ENCODE data around the gene CRLF1.

DNA sequence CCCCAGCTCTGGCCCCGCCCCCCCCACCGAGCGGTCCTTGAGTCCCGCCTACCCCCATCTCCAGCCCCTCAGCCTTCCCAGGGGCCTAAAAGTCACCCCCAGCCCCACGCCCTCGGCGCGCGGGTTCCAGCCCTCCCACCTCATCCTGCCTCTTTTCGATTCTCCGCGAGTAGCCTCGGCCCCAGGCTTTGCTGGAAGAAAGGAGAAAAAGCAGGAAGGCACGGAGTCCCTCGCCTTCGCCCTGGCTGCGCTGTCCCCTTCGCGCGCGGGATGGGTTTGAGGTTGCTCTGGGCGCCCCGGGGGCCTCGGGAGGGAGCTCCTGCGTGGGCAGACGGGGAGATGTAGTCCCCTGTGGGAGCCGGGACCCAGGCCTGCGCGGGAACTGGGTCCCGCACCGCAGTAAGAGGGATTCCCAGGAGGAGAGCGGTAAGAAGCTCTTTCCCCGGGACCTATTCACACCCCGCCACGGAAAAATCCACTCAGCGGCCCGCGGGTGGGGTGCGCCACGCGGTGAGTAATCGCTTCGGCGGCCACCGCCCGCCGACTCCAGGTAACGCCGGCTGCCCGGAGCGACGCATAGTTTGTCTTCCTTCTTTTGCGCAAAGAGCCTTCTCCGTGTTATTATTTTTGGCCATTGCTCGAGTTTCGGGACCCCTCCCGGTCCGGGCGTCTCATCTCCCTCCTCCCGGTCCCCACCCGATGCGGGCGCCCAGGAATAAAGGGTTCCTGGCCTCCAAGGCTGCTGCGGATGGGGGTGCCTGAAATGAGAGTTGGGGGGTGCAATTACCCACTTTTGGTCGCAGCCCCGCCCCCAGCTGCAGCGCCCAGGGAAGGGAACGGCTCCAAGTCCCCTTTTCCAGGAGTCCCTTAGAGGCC lies 865 bp upstream of the CRLF1 start:
- TF ChIP-seq POLR2A (IDR thresholded peaks at IDR 0.05; ENCODE audit: control extremely low read depth in 1 of 2, low read depth in 2 of 2, low read length in 2 of 2) (no peak), JUN (IDR thresholded peaks at IDR 0.05; ENCODE audit: low read depth, low read length) (no peak), ZNF274 (IDR thresholded peaks at IDR 0.05; ENCODE audit: borderline replicate concordance, extremely low read depth, low read length) (no peak), TAF1 (IDR thresholded peaks at IDR 0.05; ENCODE audit: low read depth, low read length) (no peak), SAP30 (IDR thresholded peaks at IDR 0.05; ENCODE audit: insufficient read depth, insufficient replicate concordance, low read length) (no peak), GABPA (IDR thresholded peaks at IDR 0.05; ENCODE audit: borderline replicate concordance, insufficient read depth, low read length) (no peak), CHD2 (IDR thresholded peaks at IDR 0.05; ENCODE audit: low read length) (no peak), HDAC6 (IDR thresholded peaks at IDR 0.05; ENCODE audit: low read depth, low read length) (no peak), RAD21 (IDR thresholded peaks at IDR 0.05 in 1 of 2, conservative IDR thresholded peaks at IDR 0.05 in 1 of 2; ENCODE audit: low read depth in 2 of 2, low read length in 2 of 2) (no peak), SUZ12 (IDR thresholded peaks at IDR 0.05; ENCODE audit: low read length) (peak; percentile 99), POLR2AphosphoS5 (IDR thresholded peaks at IDR 0.05; ENCODE audit: low read depth, low read length) (no peak)
- TF ChIP-seq, protein P1, sequence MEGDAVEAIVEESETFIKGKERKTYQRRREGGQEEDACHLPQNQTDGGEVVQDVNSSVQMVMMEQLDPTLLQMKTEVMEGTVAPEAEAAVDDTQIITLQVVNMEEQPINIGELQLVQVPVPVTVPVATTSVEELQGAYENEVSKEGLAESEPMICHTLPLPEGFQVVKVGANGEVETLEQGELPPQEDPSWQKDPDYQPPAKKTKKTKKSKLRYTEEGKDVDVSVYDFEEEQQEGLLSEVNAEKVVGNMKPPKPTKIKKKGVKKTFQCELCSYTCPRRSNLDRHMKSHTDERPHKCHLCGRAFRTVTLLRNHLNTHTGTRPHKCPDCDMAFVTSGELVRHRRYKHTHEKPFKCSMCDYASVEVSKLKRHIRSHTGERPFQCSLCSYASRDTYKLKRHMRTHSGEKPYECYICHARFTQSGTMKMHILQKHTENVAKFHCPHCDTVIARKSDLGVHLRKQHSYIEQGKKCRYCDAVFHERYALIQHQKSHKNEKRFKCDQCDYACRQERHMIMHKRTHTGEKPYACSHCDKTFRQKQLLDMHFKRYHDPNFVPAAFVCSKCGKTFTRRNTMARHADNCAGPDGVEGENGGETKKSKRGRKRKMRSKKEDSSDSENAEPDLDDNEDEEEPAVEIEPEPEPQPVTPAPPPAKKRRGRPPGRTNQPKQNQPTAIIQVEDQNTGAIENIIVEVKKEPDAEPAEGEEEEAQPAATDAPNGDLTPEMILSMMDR (IDR thresholded peaks at IDR 0.05; ENCODE audit: control extremely low read depth in 1 of 3, insufficient read depth in 1 of 3, low read depth in 1 of 3, low read length in 3 of 3) = no peak

Data from H1 (cell line).